Endodermal cell (in vitro differentiated cells): ENCODE results near the gene CLIC6. TPM values are rescaled to one million over a fixed set of nuclear protein-coding genes. Genes with fewer than 3 reads are reported as not detected.
A peak's percentile ranks its signal among the peaks of the same experiment; 100 is the strongest.

Experiments
- DNase-seq: peaks from one replicate; pipeline ENCODE4 v3.0.0-alpha.2; 2017
- H3K27ac ChIP-seq: 2 replicates; pipeline ENCODE4 v1.5.1; 2013; ENCODE audit warnings: mild to moderate bottlenecking, low read depth, low read length, moderate library complexity
- H3K27me3 ChIP-seq: 2 replicates; pipeline ENCODE4 v1.6.1; 2013; ENCODE audit warnings: mild to moderate bottlenecking, low read length, moderate library complexity; ENCODE audit not compliant: insufficient read depth, control insufficient read depth, poor library complexity, severe bottlenecking
- H3K36me3 ChIP-seq: 2 replicates; pipeline ENCODE4 v1.7.0; 2013; ENCODE audit warnings: mild to moderate bottlenecking, low read length, moderate library complexity; ENCODE audit not compliant: control insufficient read depth, insufficient read depth
- H3K4me1 ChIP-seq: one replicate; pipeline ENCODE4 v1.7.0; 2013; ENCODE audit warnings: low read length; ENCODE audit not compliant: control insufficient read depth, insufficient read depth
- H3K4me3 ChIP-seq: 2 replicates; pipeline ENCODE4 v1.5.1; 2013; ENCODE audit warnings: mild to moderate bottlenecking, low read length, moderate library complexity
- H3K9ac ChIP-seq: 2 replicates; pipeline ENCODE4 v1.6.1; 2013; ENCODE audit warnings: mild to moderate bottlenecking, low read length, moderate library complexity; ENCODE audit not compliant: poor library complexity, severe bottlenecking; ENCODE audit errors: extremely low read depth
- H3K9me3 ChIP-seq: 2 replicates; pipeline ENCODE4 v1.6.1; 2013; ENCODE audit warnings: mild to moderate bottlenecking, low read length, moderate library complexity; ENCODE audit not compliant: control insufficient read depth
- H3K27ac Mint-ChIP-seq: 2 replicates; pipeline ENCODE4 v1.8.0; 2020; ENCODE audit warnings: mixed read lengths
- H3K27me3 Mint-ChIP-seq: 2 replicates; pipeline ENCODE4 v1.8.0; 2021; ENCODE audit warnings: mild to moderate bottlenecking, mixed read lengths; ENCODE audit not compliant: insufficient read depth
- H3K36me3 Mint-ChIP-seq: 2 replicates; pipeline ENCODE4 v1.8.0; 2020; ENCODE audit warnings: low read depth, mixed read lengths
- H3K4me1 Mint-ChIP-seq: 2 replicates; pipeline ENCODE4 v1.8.0; 2020; ENCODE audit warnings: mixed read lengths
- H3K4me3 Mint-ChIP-seq: 2 replicates; pipeline ENCODE4 v1.8.0; 2020; ENCODE audit warnings: mild to moderate bottlenecking, moderate library complexity, mixed read lengths
- H3K9me3 Mint-ChIP-seq: 2 replicates; pipeline ENCODE4 v1.8.0; 2020; ENCODE audit warnings: mild to moderate bottlenecking, mixed read lengths
- WGBS, 2 experiments: methylation state at CpG; one replicate each; pipeline versions ENCODE4 v1.1.5 to v1.1.7; 2013; ENCODE audit warnings: missing lambda C conversion rate in 2 of 2, mixed read lengths in 1 of 2; ENCODE audit not compliant: insufficient coverage in 1 of 2, insufficient read length in 1 of 2; 5-methylcytosine and 5-hydroxymethylcytosine counted together
- total RNA-seq, 2 donors: library from RNA; stranded (reverse); fragmentation: NEBNext Ultra II Directional in 1 of 2; extraction: Animal tissue kit (Norgen Biotek cat#: 25700) in 1 of 2; gene quantifications; 2 replicates in 1 of 2; 3 replicates in 1 of 2; pipeline ENCODE4 v1.2.1, GENCODE V29; 2021
- TF ChIP-seq, protein P1 (sequence below): fragments of 200-600 bp; sonication (generic); conservative IDR thresholded peaks from 2 replicates; pipeline ENCODE4 v1.5.0; 2021; ENCODE audit warnings: antibody characterized with exemption, mild to moderate bottlenecking

CLIC6 gene
- total RNA-seq, 2 donors from 2014 or later, result 1.7 to 2.4 TPM

DNA sequence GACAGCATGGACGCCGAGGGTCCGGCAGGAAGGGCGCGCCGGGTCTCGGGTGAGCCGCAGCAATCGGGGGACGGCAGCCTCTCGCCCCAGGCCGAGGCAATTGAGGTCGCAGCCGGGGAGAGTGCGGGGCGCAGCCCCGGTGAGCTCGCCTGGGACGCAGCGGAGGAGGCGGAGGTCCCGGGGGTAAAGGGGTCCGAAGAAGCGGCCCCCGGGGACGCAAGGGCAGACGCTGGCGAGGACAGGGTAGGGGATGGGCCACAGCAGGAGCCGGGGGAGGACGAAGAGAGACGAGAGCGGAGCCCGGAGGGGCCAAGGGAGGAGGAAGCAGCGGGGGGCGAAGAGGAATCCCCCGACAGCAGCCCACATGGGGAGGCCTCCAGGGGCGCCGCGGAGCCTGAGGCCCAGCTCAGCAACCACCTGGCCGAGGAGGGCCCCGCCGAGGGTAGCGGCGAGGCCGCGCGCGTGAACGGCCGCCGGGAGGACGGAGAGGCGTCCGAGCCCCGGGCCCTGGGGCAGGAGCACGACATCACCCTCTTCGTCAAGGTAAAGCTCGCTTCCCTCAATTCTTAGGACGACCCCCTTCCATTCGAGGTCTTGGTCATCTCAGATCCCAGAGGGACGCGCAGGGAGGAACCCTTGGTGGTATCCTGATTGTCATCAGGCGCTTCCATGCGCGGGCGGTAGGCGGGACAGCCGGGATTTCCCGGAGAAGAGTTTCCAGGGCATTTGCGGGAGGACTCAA lies 1.6 kb downstream of the CLIC6 start:
- Histone ChIP-seq H3K27me3 (peaks cover 78% of the 10 kb centered on the region), H3K4me1 (no peaks in the 10 kb centered on the region), H3K4me3 (peak overlapping the region; percentile 73), H3K36me3 (no peaks in the 10 kb centered on the region), H3K9me3 (no peaks in the 10 kb centered on the region), H3K9ac (no peak overlapping the region), H3K27ac (no peak overlapping the region)
- DNase-seq, result peak; percentile 83
- Mint-ChIP-seq H3K27me3 (peaks cover 73% of the 10 kb centered on the region), H3K9me3 (no peaks in the 10 kb centered on the region), H3K27ac (no peak overlapping the region), H3K36me3 (no peaks in the 10 kb centered on the region), H3K4me3 (peak overlapping the region; percentile 62), H3K4me1 (peaks cover 3% of the 10 kb centered on the region)
- TF ChIP-seq, protein P1, sequence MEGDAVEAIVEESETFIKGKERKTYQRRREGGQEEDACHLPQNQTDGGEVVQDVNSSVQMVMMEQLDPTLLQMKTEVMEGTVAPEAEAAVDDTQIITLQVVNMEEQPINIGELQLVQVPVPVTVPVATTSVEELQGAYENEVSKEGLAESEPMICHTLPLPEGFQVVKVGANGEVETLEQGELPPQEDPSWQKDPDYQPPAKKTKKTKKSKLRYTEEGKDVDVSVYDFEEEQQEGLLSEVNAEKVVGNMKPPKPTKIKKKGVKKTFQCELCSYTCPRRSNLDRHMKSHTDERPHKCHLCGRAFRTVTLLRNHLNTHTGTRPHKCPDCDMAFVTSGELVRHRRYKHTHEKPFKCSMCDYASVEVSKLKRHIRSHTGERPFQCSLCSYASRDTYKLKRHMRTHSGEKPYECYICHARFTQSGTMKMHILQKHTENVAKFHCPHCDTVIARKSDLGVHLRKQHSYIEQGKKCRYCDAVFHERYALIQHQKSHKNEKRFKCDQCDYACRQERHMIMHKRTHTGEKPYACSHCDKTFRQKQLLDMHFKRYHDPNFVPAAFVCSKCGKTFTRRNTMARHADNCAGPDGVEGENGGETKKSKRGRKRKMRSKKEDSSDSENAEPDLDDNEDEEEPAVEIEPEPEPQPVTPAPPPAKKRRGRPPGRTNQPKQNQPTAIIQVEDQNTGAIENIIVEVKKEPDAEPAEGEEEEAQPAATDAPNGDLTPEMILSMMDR, result no peak
- 2 to 4% methylated on average over 48 to 70 of the region's 70 CpGs for WGBS, 2 experiments

DNA sequence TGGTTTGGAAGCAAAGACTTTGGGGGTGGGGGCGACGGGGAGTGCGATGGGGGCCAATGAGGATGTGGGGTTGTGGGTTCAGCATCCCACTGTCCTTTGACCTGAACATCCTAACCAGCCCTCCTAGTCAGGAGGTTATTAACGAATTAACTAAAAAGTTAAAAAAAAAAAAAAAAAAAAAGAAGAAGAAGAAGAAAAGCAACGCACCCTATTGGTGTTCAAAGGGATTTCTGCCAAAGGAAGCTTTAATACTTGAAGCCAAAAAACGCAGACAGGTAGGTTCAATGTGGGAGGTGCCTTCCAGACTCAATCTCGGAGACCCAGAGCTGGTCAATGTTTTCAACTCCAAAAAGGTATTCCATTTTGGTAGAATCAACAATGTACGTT lies 2.2 kb downstream of the CLIC6 start:
- Histone ChIP-seq H3K27me3 (peaks cover 73% of the 10 kb centered on the region), H3K9me3 (no peaks in the 10 kb centered on the region), H3K9ac (no peak overlapping the region), H3K36me3 (no peaks in the 10 kb centered on the region), H3K4me1 (no peaks in the 10 kb centered on the region), H3K27ac (no peak overlapping the region), H3K4me3 (peak overlapping the region; percentile 73)
- Mint-ChIP-seq H3K27ac (no peak overlapping the region), H3K4me1 (peaks cover 3% of the 10 kb centered on the region), H3K4me3 (peak overlapping the region; percentile 62), H3K27me3 (peaks cover 69% of the 10 kb centered on the region), H3K9me3 (no peaks in the 10 kb centered on the region), H3K36me3 (no peaks in the 10 kb centered on the region)
- no peak for DNase-seq
- WGBS, 2 experiments, result 27 to 33% methylated on average over 2 to 4 of the region's 8 CpGs
- TF ChIP-seq, protein P1, result peak; percentile 63

DNA sequence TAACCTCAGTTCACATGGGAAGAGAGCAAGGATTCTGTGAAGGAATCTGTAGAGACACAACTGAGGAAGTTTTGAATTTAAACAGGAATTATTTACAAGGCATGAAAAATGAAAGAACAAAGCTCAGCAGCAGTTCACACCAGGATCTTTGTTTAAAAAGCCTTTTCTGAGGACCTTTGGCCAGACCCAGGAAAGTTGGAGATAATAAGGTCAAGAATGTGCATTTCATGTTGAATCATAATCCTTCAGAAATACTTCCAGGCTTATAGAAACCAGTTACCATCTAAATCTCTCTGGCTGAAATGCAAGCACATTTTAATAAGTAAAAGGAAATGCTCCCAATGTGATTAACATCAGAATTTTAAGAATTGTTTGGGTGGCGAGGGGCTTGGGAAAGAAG lies 2.7 kb downstream of the CLIC6 start:
- Mint-ChIP-seq H3K27me3 (peaks cover 69% of the 10 kb centered on the region), H3K36me3 (no peaks in the 10 kb centered on the region)
- H3K27me3 ChIP-seq, result peaks cover 69% of the 10 kb centered on the region

More for the DNA sequence above, 2.7 kb downstream of the CLIC6 start:
- H3K9me3 ChIP-seq, result no peaks in the 10 kb centered on the region
- no peak for DNase-seq
- Mint-ChIP-seq H3K27ac (no peak overlapping the region), H3K9me3 (no peaks in the 10 kb centered on the region), H3K4me1 (peaks cover 3% of the 10 kb centered on the region), H3K4me3 (no peak overlapping the region)
- H3K27ac ChIP-seq, result no peak overlapping the region
- no peak overlapping the region for H3K9ac ChIP-seq
- 87% methylated on average over 1 of the region's 1 CpG; no CpG with 5 or more reads in 1 of the 2 experiments for WGBS, 2 experiments
- no peaks in the 10 kb centered on the region for H3K36me3 ChIP-seq
- no peaks in the 10 kb centered on the region for H3K4me1 ChIP-seq
- H3K4me3 ChIP-seq, result no peak overlapping the region
- TF ChIP-seq, protein P1, result no peak
